Head of caudate nucleus (tissue), 42 donors: ENCODE data around the gene FRMD5.
"Not testable (repeated sequence)": the region's sequence is repeated elsewhere in the genome, so short reads cannot be mapped to it uniquely, and the experiment has no call there.

Source experiments
- DNase-seq, 42 donors: peaks; one replicate each; pipeline versions ENCODE4 v3.0.0 to v3.0.0-alpha.2; 2020 to 2021; ENCODE audit warnings: mixed read lengths in 7 of 42
- intact Hi-C: fragments of 100-400 bp; cut with DNase I; formaldehyde crosslinking; loops from one replicate; pipeline ENCODE4 v1.15.0; 2022

Gene FRMD5

DNA sequence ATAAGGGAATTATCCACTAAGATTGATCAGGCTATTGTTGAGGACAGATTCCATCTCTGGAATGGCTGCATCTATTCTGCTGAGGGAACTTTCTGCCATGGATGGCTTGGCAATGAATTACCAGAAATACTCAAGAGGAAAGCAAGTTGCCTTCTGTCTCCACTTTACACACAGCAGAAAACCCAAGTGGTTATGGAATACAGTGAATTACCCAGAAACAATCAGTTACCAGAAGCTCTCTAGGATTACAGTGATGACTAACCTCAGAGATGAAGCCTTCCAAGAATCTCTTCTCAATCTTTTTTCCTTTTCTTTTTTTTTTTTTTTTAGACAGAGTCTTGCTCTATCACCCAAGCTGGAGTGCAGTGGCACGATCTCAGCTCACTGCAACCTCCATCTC is 185.0 kb downstream of the FRMD5 start:
- intact Hi-C loops, result no loop called here
- no peak for DNase-seq

GRCh38 chr15:44009038-44009437 is 186.0 kb downstream of the FRMD5 start:
- no peak for DNase-seq
- intact Hi-C loops, result no loop called here

DNA sequence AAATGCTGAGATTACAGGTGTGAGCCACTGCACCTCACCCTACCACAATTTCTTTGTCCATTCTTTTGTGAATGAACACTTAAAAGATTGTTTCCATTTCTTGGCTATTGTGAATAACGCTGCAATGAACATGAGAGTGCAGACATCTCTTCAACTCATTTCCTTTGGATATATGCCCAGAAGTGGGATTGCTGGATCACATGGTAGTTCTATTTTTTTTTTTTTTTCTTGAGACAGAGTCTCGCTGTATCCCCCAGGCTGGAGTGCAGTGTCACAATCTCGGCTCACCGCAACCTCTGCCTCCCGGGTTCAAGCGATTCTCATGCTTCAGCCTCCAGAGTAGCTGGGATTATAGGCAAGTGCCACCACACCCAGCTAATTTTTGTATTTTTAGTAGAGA is 194.8 kb downstream of the FRMD5 start:
- intact Hi-C loops, result not testable (repeated sequence)
- DNase-seq, result peak in 1 of 42 donors; percentile 10

DNA sequence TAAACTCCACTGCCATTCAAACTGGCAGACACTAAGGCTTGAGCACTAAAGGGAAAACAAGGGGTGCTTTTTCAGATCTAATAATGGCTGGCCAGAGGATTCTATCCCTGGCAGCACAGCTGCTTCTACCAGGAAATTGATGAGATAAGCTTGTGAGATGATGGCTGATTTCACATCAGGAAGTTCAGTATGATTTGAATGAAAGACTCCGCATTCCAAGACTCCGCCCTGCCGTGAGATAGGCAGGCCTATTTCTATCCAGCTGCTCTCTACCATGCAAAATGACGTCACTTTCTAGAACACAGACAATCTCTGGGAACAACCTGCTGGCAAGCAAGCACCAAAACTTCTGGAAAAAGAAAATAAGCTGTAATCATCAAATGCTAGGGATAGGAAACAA is 196.5 kb downstream of the FRMD5 start:
- DNase-seq, result peak in 15 of 42 donors; percentile 4 to 71 (median 27)
- intact Hi-C loops, result no loop called here

DNA sequence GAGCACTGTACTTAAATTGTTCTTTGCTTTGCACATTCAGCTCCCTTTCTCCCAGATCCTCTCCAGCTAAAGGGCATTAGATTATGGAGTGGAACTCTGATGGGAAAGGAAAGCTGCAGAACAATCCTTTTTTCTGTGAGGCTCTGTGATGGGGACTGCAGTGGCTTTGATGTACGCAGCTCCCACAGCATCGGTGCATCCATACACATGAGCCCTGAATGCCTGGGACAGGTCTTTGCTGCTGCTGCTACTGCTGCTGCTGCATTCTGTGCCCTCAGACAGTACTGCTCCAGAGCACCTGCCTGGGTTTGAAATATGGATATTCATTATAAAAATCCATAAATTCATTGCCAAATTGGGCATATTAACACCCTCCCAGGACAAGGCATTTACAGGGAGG is 203.9 kb downstream of the FRMD5 start:
- intact Hi-C loops, result no loop called here
- peak in 22 of 42 donors; percentile 12 to 60 (median 27) for DNase-seq

- no peak for DNase-seq
- intact Hi-C loops, result no loop called here
Observed at GRCh38 chr15:43989938-43990337, 205.1 kb downstream of the FRMD5 start.

GRCh38 chr15:43988900-43989299 is 206.2 kb downstream of the FRMD5 start:
- intact Hi-C loops, result no loop called here

GRCh38 chr15:43987924-43988323 is 207.1 kb downstream of the FRMD5 start:
- no peak for DNase-seq

More at GRCh38 chr15:43988900-43989299, 206.2 kb downstream of the FRMD5 start:
- no peak for DNase-seq

GRCh38 chr15:43985976-43986680 is 208.9 kb downstream of the FRMD5 start:
- DNase-seq, result no peak
- intact Hi-C loops, result no loop called here

More at GRCh38 chr15:43987924-43988323, 207.1 kb downstream of the FRMD5 start:
- intact Hi-C loops, result no loop called here

DNA sequence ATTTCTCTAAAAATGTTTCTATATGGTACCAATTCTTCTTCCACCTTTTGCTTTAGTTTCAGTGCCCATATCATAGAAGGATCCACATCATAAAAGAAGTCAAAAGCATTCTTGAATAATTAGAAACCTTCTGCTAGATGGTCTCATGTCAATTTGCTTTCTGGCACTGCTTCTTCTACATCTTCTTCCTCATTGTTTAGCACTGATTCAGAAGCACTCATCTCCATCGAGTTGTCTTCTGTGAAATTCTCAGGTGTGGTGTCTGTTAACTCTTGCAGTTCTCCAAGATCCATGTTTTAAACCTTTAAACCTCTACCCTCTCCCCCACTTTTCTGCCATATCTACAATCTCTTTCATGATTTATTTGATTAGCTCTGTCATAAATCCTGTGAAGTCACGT is 213.5 kb downstream of the FRMD5 start:
- intact Hi-C loops, result no loop called here

DNA sequence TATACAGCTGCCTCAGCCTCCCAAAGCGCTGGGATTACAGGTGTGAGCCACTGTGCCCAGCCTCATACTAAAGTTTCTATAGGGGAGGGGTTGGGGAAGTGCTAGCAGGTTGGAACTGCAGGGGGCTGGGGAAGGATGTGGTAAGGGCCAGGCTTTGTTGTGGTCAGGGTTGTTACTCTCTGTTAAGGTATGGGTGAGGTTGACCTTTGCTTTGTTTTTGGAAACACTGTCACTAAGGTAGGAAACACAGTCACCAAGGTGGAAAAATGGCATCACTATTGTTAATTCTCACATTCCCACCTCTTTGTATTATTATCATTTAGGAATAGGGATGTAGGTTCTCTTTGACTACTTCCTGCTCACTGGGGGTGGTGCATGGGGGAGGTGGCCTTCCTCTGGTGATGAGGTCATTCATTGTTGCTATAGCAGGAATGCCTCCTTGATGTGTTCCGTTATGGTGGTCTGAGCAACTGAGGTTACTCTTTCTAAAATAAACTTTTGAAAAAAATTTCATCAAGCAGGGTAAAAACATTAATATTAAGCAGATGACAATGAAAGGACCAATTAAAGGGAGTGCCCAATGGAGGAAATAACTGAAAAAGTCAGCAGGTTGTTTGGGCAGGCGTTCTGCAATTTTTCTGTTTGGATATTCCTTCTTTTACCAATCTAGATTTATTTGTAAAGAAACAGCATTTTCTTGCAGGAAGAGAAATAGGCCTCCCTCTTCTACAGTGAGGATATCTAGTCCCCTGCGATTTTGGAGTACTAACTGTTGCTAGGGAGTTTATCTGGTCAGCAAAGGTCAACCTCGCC is 217.8 kb downstream of the FRMD5 start:
- no peak for DNase-seq
- intact Hi-C loops, result no loop called here

More for the DNA sequence above, 213.5 kb downstream of the FRMD5 start:
- no peak for DNase-seq

DNA sequence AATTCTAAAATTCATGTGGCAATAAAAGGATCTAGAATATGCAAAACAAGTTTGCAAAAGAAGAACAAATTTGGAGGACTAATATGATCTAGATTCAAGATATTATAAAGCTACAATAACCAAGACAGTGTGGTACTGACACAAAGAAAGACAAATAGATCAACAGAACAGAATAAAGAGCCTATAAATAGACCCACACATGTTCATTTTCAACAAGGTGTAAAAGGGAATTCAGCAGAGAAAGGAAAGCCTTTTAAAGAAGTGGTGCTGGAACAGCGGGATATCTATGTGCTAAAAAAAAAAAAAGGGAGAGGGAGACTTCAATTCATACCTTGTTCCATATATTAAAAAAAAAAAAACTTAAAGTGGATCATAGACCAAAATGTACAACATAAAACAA is 219.3 kb downstream of the FRMD5 start:
- no peak for DNase-seq
- intact Hi-C loops, result no loop called here

GRCh38 chr15:43975326-43975725 is 219.7 kb downstream of the FRMD5 start:
- no peak for DNase-seq
- intact Hi-C loops, result no loop called here

GRCh38 chr15:43974852-43975251 is 220.2 kb downstream of the FRMD5 start:
- DNase-seq, result no peak
- intact Hi-C loops, result no loop called here

- DNase-seq, result peak in 3 of 42 donors; percentile 22 to 67 (median 36)
- intact Hi-C loops, result no loop called here
Observed at GRCh38 chr15:43969802-43970375, 225.2 kb downstream of the FRMD5 start.

GRCh38 chr15:43968551-43968950 is 226.5 kb downstream of the FRMD5 start:
- intact Hi-C loops, result no loop called here

DNA sequence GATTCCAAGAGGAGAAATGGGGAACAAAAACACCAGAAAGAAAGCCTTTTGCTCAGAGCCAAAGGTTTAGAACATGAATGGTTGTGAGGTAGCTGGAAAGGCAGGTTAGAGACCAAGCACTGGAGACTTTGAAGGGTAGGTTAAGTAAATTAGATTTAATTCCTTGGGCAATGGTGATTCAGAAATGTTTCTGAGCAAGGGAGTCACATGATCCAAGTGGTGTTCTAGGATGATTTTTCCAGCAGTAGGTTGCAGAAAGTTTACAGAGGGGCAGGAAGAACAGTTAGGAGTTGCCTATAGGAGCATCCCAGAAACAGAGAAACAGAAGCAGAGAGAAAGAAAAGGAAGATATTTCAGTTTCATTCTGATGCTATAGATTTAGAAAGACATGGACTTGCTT is 228.4 kb downstream of the FRMD5 start:
- intact Hi-C loops, result no loop called here
- no peak for DNase-seq

More at GRCh38 chr15:43968551-43968950, 226.5 kb downstream of the FRMD5 start:
- no peak for DNase-seq

- peak in 2 of 42 donors; percentile 23 to 46 for DNase-seq
- intact Hi-C loops, result no loop called here
Observed at GRCh38 chr15:43958861-43959330, 236.2 kb downstream of the FRMD5 start.

DNA sequence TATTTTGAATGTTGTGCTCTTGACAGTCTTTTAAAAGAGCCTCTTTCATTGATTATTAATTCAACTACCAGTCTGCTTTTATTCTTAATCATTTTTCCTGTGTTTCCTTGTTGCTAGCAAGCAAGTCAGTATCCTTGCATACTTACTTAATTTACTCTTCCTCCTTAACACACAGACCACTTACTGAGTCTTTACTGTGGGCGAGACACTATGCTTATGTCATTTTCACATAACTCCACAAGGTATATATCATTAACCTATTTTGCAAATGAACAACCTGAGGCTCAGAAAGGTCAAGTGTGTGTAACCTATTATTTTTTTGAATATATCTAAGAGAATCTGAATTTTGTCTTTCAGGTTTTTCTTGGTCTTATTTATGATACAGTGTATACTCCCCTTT is 237.3 kb downstream of the FRMD5 start:
- intact Hi-C loops, result no loop called here
- DNase-seq, result peak in 1 of 42 donors; percentile 3

- intact Hi-C loops, result no loop called here
Observed at GRCh38 chr15:43955140-43955539, 239.9 kb downstream of the FRMD5 start.

More at GRCh38 chr15:43955140-43955539, 239.9 kb downstream of the FRMD5 start:
- no peak for DNase-seq
